ENCODE data around the gene NOVA2. TPM values are rescaled to one million over a fixed set of nuclear protein-coding genes. Genes with fewer than 3 reads are reported as not detected.

NOVA2 gene
- total RNA-seq, 1 experiment from 2014 or later: 2.5 TPM

DNA sequence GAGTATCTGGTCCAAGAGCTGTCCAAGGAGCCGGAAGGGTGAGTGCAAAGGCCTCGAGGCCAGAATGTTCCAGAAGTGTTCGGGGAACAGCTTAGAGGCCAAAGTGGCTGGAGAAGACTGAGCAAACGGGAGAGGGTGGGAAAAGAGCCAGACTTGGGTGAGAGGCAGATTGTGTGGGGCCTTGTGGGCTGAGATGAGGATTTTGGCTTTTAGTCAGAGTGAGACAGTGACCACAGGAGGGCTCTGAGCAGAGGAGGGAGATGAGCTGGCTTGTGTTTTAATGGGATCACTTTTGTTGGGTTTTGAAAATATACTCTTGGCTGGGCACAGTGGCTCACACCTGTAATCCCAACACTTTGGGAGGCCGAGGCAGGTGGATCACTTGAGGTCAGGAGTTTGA is 64.7 kb downstream of the NOVA2 start (continued):
- TF ChIP-seq TCF7L2 (IDR thresholded peaks at IDR 0.05; ENCODE audit: borderline replicate concordance, extremely low read depth, insufficient read depth, insufficient read length): no peak
- TF ChIP-seq ZNF274 (IDR thresholded peaks at IDR 0.05; ENCODE audit: low read depth, low read length): no peak
- TF ChIP-seq SIN3A (IDR thresholded peaks at IDR 0.05; ENCODE audit: low read depth): no peak
- no peak for TF ChIP-seq EGR1 (IDR thresholded peaks at IDR 0.05; ENCODE audit: low read depth)
- no peak for TF ChIP-seq POLR2A (IDR thresholded peaks at IDR 0.05; ENCODE audit: borderline replicate concordance, extremely low read depth, insufficient read depth, insufficient read length)
- TF ChIP-seq POLR2AphosphoS5 (IDR thresholded peaks at IDR 0.05; ENCODE audit: low read depth, low read length): no peak
- no peak for TF ChIP-seq EZH2 (IDR thresholded peaks at IDR 0.05)

DNA sequence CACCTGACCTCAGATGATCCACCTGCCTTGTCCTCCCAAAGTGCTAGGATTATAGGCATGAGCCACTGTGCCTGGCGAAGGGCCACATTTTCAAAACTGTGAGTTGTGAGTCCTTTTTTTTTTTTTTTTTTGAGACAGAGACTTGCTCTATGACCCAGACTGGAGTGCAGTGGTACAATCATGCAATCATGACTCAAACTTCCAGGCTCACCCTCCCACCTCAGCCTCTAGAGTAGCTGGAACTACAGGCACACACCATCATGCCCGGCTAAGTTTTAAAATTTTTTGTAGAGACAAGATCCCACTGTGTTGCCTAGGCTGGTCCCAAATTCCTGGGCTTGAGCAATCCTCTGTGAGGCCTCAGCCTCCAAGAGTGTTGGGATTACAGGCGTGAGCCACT is 67.4 kb downstream of the NOVA2 start:
- Histone ChIP-seq H3K27ac (ENCODE audit: low read depth, low read length) (no peak overlapping the region), H3K4me2 (ENCODE audit: low read length) (no peak overlapping the region), H2AFZ (ENCODE audit: low read depth, low read length, poor library complexity, severe bottlenecking) (no peak overlapping the region), H3K4me1 (ENCODE audit: control insufficient read depth in 1 of 2, insufficient read depth in 2 of 2, low read length in 2 of 2) (peaks cover 0 to 10% of the 10 kb centered on the region in 2 experiments; a peak in 1 of 4 replicates), H3K9me2 (ENCODE audit: insufficient read depth) (no peaks in the 10 kb centered on the region), H3K79me2 (ENCODE audit: insufficient read depth, low read length) (peaks cover 5% of the 10 kb centered on the region; the same call in 1 of the 2 replicates), H3K9ac (ENCODE audit: low read length) (no peak overlapping the region), H3K36me3 (ENCODE audit: control insufficient read depth in 1 of 2, insufficient read depth in 2 of 2, low read length in 2 of 2) (no peaks in the 10 kb centered on the region), H3K9me3 (ENCODE audit: control insufficient read depth in 1 of 2, insufficient read depth in 1 of 2, low read depth in 1 of 2, low read length in 2 of 2) (no peaks in the 10 kb centered on the region), H3K27me3 (ENCODE audit: insufficient read depth, low read length) (no peaks in the 10 kb centered on the region), H4K20me1 (ENCODE audit: insufficient read depth) (no peaks in the 10 kb centered on the region), H3K4me3 (replicated peaks in 1 of 2; ENCODE audit: low read depth in 1 of 2, low read length in 2 of 2) (no peak overlapping the region)
- ATAC-seq (no peak), DNase-seq (ENCODE audit: low read depth, low spot score) (no peak)
- ChIA-PET CTCF (no interaction called here), POLR2A (no interaction called here), RAD21 (ENCODE audit: low non-redundant PET in 1 of 2, low total read pairs in 2 of 2, uncharacterized antibody in 2 of 2, unreplicated experiment in 2 of 2) (no interaction called here)
- TF ChIP-seq EZH2phosphoT487 (IDR thresholded peaks at IDR 0.05; ENCODE audit: borderline replicate concordance): no peak
- TF ChIP-seq JUND (IDR thresholded peaks at IDR 0.05): no peak
- no peak for TF ChIP-seq CBX3 (IDR thresholded peaks at IDR 0.05; ENCODE audit: low read depth)
- TF ChIP-seq REST (IDR thresholded peaks at IDR 0.05; ENCODE audit: low read depth): no peak
- no peak for TF ChIP-seq POLR2A (IDR thresholded peaks at IDR 0.05; ENCODE audit: borderline replicate concordance, extremely low read depth, insufficient read depth, insufficient read length)
- TF ChIP-seq SIN3A (IDR thresholded peaks at IDR 0.05; ENCODE audit: low read depth): no peak
- no peak for TF ChIP-seq MAX (IDR thresholded peaks at IDR 0.05)
- TF ChIP-seq ZFX (IDR thresholded peaks at IDR 0.05): no peak
- no peak for TF ChIP-seq YY1 (IDR thresholded peaks at IDR 0.05; ENCODE audit: extremely low read depth, insufficient replicate concordance, low read depth, low read length)
- no peak for TF ChIP-seq TCF7L2 (IDR thresholded peaks at IDR 0.05; ENCODE audit: borderline replicate concordance, extremely low read depth, insufficient read depth, insufficient read length)
- TF ChIP-seq CEBPB (IDR thresholded peaks at IDR 0.05; ENCODE audit: low read depth): no peak
- TF ChIP-seq SRF (IDR thresholded peaks at IDR 0.05; ENCODE audit: low read depth): no peak
- TF ChIP-seq ELF1 (IDR thresholded peaks at IDR 0.05; ENCODE audit: borderline replicate concordance, low read depth): no peak
- TF ChIP-seq, protein P1, sequence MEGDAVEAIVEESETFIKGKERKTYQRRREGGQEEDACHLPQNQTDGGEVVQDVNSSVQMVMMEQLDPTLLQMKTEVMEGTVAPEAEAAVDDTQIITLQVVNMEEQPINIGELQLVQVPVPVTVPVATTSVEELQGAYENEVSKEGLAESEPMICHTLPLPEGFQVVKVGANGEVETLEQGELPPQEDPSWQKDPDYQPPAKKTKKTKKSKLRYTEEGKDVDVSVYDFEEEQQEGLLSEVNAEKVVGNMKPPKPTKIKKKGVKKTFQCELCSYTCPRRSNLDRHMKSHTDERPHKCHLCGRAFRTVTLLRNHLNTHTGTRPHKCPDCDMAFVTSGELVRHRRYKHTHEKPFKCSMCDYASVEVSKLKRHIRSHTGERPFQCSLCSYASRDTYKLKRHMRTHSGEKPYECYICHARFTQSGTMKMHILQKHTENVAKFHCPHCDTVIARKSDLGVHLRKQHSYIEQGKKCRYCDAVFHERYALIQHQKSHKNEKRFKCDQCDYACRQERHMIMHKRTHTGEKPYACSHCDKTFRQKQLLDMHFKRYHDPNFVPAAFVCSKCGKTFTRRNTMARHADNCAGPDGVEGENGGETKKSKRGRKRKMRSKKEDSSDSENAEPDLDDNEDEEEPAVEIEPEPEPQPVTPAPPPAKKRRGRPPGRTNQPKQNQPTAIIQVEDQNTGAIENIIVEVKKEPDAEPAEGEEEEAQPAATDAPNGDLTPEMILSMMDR (IDR thresholded peaks at IDR 0.05 in 2 of 3, conservative IDR thresholded peaks at IDR 0.05 in 1 of 3; ENCODE audit: borderline replicate concordance in 1 of 3, insufficient read depth in 1 of 3, low read depth in 2 of 3, low read length in 2 of 3): no peak
- BruUV-seq (replicated peaks): no TSS peak
- intact Hi-C loops (cut with micrococcal nuclease): no loop called here
